ENCODE data around the gene SLC6A2.

The SLC6A2 gene

DNA sequence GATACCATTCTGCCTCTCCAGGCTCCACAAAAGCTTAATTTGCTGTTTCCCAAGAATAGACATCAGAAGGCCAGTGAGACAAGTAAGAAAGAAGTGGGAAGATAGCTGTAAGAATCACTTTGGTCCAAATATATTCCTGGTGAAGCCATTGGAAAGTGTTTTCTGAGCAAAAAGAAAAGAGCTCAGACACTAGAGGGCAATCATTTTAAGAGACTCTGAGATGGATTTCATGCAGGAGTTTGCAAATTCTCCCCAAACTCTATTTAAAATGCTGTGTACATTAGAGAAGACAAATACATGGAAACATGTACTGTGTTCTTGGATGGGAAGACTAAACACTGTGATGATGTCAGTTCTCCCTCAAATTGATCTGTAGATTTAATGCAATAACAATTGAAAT, 8.0 kb upstream of the SLC6A2 start:
- DNase-seq = no peak

DNA sequence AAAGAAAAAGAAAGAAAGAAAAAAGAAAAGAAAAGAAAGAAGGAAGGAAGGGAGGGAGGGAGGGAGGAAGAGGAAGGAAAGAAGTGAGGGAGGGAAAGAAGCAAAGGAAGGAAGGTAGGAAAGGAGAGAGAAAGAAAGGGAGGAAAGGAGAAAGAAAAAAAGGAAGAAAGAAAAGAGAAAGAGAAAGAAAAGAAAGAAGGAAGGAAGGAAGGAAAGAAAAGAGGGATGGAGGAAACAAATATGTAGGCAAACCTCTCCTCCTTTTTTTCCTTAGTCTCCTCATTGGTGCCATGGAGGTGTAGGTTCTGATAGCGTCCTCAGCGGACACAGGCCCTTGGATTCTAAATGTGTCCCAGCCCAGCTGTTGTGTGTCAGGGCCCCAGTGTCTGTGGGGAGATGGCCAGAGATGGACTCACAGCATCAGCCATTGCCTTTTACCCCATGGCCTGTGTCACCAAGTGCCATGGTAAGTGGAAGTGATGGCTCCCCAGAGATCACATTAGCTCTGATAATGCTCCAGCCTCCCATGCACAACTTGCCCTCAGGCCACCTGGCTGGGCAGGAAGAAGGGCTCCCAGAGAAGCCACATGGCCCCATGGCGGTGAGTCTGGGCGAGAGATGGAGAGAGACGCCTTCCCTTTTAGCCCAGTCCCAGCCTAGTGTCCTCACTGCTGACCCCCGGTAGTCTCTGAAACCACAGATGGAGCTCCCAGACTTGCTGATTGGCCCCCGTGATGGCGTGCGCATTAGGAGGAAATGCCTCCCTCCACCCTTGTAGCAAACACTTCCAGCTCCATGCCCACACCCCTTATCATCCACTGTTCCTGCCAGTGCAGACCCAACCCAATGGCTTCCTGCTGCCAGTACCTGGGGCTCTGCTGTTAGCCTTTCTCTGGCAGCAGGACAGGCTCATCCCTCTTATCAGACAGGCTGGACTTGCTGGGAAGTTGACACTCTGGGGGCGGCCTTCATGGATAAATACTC, 3.7 kb upstream of the SLC6A2 start:
- DNase-seq = no peak

DNA sequence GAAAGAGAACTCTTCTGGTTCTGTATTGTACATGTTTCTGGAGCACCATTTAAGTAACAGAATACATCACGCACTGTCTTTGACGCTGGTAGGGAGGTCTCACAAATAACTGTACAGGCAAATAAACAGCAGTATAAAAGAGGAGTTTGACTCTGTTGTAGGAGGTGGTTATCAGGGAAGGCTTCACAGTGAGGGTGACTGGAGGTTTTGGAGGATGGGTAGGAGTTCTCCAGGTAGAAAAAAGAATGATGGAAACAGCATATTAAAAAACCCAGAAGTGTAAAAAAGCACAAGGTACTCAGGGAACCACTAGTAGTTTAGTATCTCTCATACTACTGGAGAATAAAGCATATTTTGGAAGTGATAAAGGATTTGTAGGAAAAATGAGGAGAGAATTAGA, 2.7 kb upstream of the SLC6A2 start:
- no peak for DNase-seq

DNA sequence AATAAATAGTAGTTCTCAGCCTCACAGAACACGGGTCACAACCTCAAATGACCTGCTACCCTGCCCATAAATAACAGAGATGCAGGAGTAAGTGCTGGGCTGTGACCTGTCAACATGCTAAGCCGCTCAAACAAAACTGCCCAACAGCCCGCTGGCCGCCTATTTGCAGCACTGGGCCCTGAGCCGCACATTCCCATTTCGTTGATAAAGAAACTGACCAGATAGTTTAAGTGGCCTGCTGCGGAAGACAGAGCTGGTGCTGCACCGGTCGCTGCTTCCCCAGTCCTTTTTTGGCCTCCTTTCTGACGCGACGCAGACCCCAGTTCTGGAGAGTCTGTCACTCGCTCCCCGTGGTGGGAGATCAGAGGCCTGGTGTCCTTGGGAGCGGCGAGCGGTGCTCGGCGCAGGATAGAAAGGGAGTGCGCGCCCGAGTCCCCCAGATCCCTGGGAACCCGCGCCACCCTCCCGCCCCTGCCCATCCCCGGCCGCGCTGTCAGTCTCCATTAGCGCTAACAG, 349 bp upstream of the SLC6A2 start:
- no peak for DNase-seq

DNA sequence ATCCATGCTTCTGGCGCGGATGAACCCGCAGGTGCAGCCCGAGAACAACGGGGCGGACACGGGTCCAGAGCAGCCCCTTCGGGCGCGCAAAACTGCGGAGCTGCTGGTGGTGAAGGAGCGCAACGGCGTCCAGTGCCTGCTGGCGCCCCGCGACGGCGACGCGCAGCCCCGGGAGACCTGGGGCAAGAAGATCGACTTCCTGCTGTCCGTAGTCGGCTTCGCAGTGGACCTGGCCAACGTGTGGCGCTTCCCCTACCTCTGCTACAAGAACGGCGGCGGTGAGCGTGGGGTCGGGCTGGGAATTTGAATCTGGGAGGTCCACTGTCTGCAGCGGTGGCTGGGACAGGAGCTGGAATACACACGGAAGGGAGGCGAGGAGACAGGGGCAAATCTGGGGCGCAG, 904 bp downstream of the SLC6A2 start:
- DNase-seq = no peak

DNA sequence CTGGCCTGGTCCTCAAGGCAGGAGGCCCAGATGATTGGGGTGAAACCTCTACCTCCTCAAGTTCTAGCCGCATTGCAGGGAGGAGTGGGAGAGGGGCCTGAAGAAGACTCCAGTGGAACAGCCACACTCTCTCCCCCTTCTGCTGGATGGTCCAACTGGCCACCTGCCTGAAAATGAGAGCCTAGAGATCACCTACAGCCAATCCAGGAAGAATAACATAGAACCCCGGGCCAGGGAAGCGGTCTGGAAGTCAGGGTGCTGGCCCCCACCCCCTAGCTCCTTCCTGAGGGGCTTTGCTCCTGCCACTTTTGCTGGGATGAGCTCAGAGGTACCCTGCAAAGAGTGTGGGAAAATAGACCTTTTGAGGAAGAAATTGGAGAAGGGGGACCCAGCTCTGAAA, 1.8 kb downstream of the SLC6A2 start:
- DNase-seq = no peak

DNA sequence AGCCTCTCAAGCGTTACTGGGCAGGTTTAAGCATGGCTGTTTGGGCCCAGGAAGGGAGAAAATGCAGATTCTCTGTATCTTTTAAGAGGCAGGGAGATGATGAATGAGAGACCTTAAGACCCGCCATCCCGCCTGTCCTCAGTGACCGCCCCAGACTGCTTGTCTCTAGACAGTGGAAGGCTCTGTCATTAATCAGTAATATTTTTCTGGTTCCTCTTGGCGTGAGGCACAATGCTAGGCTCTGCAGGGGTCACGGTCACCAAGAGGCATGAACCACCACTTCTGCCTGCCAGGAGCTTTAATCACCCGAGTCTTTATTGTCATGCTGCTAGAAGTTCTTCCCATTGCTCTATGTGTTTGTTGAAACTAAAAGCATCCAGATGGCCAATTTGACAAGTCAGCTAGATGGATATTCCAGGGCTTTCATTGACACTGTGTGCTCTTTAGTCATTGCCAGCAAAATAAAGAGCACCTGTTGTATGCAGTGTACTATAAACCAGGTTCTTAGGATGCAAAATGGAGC, 3.2 kb downstream of the SLC6A2 start:
- no peak for DNase-seq

DNA sequence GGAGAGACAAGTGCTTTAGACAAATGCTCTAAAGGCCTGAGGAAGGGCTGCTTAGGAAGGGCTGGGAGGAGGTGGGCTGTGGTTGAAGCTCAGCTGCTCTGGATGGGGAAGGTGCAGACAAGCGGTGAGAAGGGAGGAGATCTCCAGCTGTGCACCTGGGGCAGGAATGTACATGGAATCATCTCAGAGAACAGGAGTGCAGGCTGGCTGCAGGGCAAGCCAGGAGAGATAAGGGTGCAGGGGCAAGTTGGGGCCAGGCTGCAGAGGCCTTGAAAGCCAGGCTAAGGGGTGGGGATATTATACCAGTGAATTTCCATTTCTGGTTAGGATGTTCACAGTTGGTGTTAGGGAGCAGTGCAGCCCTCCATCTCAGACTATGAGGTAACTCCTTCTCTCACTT, 4.2 kb downstream of the SLC6A2 start:
- no peak for DNase-seq

DNA sequence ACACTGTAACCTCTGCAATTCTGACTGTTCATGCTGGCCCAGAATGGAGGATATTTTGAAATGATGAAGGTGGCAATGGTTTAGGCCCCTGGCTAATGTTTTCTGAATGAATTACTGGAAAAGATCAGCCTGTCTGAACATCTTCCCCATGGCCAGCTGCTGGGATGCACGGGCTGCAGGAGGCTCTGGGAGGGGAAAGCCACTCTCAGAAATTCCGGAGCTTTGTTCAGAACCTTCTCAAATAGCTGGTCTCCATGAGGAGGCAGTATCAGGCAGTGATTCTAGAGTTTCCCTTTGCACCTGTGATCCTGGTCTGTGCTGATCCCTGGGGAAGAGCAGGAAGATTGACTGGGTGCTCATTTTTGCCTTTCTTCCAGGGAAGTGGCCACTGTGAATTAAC, 5.0 kb downstream of the SLC6A2 start:
- DNase-seq = no peak

DNA sequence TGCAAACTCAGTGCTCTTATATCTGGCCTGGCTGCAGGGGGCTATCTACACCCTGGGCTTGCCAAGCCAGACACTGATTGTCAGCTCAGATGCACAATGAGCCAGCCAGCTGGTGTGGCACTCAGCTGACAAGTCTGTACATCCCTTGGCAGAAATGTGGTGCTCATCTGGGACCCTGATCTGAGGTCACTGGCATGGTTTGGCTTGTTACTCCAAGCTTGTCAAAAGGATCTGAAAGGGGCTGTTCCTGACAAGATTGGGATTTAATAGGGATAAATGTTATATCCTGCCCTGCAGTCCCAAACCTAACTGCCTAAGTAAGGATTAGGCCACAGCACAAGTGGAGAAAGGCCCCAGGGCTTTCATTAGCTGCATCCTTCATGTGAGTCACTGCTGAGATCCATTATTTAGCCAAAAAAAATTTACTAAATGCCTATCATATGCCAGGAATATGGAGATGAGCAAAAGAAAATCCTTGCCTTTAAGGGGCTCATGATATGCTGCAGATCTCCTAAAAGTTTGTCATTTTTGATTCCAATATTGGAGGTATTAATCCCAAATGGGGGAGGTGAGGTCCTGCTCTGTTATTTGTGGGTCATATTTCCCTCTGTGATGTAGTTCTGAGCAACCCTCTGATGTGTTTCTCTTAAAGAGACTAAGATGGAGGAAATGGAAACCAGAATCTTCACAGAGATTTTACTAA, 6.3 kb downstream of the SLC6A2 start:
- no peak for DNase-seq

DNA sequence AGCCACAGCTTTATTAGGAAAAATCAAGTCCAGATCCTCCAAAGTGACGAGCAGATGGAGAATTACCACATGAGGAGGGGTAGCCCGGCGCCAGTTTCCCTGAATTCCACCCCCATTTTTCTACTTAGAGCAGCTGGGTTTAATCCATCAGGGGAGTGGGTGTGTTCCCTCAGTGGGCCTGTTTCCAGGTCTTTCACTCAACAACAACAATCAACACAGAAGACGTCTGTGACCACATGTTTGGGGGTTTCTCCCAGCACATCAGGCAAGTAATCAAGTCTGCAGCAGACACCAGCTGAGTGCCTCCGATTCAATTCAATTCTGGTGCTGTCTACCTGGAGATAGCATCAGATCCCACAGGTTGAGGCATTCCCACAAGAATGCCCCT, 6.8 kb downstream of the SLC6A2 start:
- no peak for DNase-seq

DNA sequence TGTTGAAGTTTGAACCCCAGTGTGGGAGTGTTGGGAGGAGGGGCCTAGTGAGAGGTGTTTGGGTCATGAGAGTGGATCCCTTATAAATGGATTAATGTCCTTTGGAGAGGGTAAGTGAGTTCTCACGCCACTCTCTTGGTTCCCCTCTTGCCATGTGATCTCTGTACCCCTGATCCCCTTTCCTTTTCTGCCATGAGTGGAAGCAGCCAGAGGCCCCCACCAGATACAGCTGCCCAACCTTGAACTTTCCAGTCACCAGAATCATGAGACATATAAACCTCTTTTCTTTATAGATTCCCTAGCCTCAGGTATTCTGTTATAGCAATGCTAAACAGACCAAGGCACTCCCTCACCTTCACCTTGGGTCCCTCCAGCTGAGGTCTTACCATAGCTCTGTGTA, 7.4 kb downstream of the SLC6A2 start:
- no peak for DNase-seq

DNA sequence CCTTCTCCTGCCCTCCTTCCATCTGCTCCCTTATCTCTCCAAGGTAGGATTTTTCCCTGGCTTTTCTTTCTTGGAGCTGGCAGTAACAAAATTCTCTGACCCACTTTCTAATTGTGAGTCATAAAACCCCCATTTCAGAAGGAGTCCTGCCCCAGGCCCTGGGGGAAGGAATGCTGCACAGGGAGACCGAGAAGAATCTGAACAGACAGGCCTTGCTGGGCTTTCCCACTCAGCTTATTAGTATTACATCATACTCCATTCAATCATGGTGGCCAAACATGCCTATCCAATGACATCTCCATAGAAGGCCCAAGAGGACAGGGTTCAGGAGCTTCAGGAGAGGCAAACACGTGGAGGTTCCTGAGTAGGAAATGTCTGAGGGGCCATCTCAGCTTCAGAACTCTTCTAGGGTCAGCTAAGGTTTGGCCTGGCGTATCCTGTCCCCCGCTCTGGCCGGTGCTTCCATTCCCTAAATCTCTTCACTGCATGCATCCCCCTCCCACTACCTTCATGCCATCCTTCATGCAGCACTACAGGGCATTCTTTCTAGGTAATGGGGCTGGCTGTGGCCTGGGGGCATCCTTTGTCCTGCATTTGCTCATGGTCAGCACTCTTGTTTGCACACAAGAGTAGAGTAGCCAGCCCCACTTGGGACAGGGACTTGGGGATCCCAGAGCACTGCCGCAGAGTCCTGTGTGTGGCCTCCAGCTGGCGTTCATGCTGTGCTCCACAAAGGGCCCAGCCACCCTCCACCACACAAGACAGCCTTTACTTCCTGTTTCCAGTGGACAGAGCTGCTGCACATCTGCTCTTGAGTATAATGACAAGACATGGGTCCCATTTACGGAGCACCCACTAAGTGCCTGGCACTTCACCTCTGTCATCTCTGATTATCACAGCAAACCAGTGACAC, 8.2 kb downstream of the SLC6A2 start:
- DNase-seq = no peak

DNA sequence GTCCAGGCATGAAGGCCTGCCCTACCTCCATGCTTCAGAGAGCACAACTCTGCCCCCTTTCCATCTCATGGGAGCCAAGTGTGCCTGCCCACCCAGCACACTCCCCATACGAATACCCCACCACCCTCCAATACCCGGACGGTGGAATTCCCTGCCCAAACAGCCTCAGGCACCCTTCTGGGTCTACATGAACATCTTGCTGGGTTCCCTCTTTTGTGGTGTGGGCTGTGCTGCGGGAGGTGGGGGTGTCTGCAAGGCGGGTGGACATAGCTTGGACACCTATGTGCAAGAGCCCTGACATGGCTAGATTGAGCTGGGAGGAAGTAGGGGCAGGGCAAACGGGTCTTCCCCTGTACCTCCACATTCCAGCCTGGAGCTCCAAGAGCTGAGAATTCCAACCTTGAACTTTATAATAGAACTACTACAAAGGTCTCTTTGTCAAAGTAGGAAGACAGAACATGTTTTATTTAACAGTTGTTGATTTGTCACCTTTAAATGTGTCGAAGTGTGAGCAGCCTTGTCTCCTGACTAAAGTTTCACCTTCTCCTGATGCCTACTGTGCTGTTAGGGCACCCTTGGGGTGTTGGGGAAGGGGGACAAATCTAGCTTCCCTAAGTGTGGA, 9.1 kb downstream of the SLC6A2 start:
- no peak for DNase-seq

DNA sequence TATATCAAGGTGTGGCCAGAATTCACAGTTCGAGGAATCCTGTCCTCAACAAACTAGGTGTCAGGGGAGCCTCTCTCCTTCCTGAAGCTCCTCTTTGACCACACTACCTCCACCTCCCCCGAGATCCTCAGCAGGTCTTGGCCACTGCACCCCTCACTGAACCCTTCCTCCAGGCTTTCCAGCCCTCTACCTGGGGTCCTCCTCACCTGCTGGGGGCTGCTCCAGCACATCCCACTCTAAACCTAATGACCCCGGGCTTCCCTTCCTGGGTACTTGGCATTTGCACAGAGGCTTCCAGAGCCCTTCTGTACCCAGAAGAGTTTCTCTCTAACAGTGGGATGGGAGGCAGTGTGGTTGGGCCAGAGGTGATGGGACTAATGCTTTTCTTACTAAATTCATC, 9.7 kb downstream of the SLC6A2 start:
- no peak for DNase-seq

DNA sequence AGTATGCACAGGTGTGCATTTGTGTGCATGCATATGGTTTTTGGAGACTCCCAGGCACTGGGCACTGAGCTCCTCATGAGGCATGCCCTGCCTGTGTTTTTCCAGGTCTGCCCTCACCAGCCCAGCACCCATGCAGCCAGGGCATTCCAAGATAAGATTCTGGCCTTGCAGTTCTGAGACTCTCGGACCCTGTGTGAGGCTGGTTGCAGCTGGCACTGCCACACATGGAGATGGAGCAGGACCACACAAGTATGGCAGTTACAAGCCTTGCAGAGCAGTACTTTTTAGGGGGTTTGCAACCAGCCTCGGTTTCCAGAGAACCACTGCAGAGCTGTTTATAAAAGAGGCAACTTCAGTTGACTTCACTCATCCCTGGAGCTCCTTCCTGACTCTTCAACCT, 10.2 kb downstream of the SLC6A2 start:
- DNase-seq = no peak

DNA sequence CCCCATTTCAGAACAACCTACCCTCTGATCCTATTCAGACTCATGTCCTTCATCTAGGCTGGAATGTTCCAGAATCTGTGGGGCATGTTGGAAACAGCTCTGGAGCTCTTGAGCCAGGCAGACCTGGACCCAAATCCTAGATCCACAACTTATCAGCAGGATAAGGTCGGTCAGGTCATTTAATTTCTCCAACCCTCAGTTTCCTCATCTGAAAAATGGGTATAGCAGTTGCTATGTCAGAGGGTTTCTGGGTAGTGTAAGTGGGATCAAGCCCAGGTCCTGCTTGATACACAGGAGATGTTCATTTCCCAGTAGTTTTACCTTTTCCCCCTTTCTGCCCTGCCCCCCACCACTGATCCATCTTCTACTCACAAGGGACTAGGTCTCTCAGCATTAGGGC, 12.0 kb downstream of the SLC6A2 start:
- DNase-seq = no peak

DNA sequence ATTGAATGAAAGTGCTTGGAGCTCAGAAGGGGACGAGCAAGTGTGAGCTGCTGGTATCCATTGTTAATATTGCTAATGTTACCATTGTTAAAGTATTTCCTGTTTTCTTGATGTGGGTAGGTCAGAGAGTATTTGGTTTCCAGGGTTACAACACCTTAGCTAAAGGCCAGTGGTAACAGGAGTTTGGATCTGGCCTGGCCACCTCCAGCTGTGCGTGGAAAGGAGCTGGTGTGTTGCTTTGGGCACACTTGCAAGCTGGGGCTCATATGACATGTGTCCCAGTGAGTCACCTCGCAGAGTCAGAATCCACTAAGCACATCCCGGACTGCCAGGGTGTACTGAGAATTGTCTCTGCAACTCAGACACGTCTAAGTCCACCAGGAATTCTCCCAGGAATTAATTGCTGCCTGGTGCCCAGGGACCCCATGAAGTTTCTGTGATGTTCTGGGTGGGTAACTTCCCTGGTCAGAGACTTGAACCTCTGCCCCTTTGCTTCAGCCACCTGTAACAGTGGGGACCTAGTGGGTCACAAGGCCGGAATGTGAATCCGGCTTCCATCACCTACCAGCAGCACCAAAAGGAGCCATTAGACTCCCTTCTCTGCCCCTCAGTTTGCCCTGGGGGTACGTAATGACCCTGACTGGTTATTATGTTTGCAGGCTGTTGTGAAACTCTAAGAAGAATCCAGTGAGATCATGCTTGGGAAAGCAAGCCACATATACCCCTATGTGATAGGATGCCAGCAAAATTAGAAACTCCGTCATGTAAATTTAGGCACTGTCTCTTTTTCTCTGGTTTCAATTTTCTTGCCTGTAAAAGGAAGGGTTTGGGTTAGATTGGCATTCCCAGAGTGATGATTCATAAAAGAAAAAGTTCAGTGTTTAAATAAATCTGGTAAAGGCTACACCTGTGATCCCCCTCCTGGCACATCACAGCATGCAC, 12.8 kb downstream of the SLC6A2 start:
- no peak for DNase-seq

DNA sequence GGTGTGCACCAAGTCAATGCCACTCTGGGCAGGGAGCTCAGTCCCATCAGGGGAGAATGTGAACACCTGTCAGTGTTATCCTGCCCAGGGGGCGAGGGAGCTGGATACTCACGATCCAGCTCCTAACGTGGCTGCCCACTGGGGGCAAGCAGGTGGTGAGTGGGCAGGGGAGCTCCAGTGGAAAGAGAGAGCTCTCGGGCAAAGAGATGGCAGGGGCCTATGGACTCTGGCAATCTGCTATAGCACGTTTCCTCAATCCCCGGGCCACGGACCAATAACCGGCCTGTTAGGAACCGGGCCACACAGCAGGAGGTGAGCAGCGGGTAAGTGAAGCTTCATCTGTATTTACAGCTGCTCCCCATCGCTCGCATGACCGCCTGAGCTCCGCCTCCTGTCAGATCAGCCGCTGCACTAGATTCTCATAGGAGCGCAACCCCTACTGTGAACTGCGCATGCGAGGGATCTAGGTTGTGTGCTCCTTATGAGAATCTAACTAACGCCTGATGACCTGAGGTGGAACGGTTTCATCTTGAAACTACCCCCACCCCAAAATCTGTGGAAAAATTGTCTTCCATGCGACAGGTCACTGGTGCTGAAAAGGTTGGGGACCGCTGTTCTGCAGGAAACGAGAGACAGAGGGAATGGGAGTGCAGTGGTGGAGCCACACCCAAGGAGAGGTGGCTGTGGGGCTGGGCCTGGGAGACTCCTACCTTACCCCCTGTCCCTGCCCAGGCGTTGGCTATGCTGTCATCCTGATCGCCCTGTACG, 15.6 kb downstream of the SLC6A2 start:
- no peak for DNase-seq

DNA sequence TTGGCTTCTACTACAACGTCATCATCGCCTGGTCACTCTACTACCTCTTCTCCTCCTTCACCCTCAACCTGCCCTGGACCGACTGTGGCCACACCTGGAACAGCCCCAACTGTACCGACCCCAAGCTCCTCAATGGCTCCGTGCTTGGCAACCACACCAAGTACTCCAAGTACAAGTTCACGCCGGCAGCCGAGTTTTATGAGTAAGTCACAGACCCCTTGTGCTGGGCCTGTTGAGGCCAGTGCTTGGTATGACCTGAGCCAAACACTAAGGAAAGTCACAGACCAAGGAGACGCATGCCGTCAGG, 16.1 kb downstream of the SLC6A2 start:
- DNase-seq = no peak

DNA sequence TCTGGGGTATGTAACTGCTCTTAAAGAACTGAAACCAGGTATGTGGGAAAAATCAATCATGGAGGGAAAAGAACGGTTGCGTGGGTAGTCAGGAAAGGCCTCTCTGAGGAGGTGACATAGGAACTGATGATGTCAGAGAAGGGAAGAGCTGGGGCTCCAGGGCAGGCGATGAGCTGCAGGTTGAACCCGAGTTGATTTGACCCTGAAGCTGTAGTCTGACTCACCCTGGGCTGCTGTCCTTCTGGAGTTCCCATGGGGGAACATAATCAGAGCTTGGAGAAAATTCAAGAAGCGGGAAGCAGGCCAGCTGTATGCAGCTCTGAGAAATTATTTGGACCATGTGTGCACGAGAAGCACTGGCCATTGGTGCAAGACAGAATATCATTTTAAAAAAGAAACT, 16.7 kb downstream of the SLC6A2 start:
- DNase-seq = no peak

All from activated effector memory CD4-positive, alpha-beta T cell treated with Interleukin-2 at 50 U/mL for 16 hours (primary cell).